Measurements from ENCODE around the gene TDRD12.
"Not testable (repeated sequence)": the region's sequence is repeated elsewhere in the genome, so short reads cannot be mapped to it uniquely, and the experiment has no call there.

GRCh38 chr19:32694851-32695250 is 24.7 kb upstream of the TDRD12 start:
- TF ChIP-seq MTA1 (CRISPR knock-in tag; IDR thresholded peaks at IDR 0.05; ENCODE audit: borderline replicate concordance); ETV6 (CRISPR knock-in tag; conservative IDR thresholded peaks at IDR 0.05); ZNF281 (CRISPR knock-in tag; IDR thresholded peaks at IDR 0.05; ENCODE audit: borderline replicate concordance); EP300 (IDR thresholded peaks at IDR 0.05; ENCODE audit: low read depth in 2 of 2, low read length in 2 of 2); EP300 (CRISPR knock-in tag; IDR thresholded peaks at IDR 0.05; ENCODE audit: borderline replicate concordance); HDAC2 (CRISPR knock-in tag; IDR thresholded peaks at IDR 0.05); STAG1 (CRISPR knock-in tag; IDR thresholded peaks at IDR 0.05); POLR2AphosphoS5 (IDR thresholded peaks at IDR 0.05; ENCODE audit: low read depth, low read length); ZNF121 (CRISPR knock-in tag; IDR thresholded peaks at IDR 0.05); HDAC6 (IDR thresholded peaks at IDR 0.05; ENCODE audit: low read depth, low read length); PRDM15 (CRISPR knock-in tag; IDR thresholded peaks at IDR 0.05); HCFC1 (IDR thresholded peaks at IDR 0.05; ENCODE audit: low read depth, low read length); MLX (CRISPR knock-in tag; IDR thresholded peaks at IDR 0.05); CTCF (CRISPR knock-in tag; IDR thresholded peaks at IDR 0.05); SMARCE1 (IDR thresholded peaks at IDR 0.05; ENCODE audit: borderline replicate concordance): not testable (repeated sequence)

All from HepG2 (cell line).